ENCODE results near the gene COL4A3. TPM values are rescaled to one million over a fixed set of nuclear protein-coding genes. Genes with fewer than 3 reads are reported as not detected.

Gene COL4A3
- total and polyA plus RNA-seq, 9 of the 15 experiments (the other 6 are each of a cell fraction or from before 2014, with no cell fraction given) = not detected

GRCh38 chr2:227186751-227187150, 22.3 kb downstream of the COL4A3 start:
- in situ Hi-C loops (cut with MboI) = no loop called here
- FAIRE-seq (no peak), DNase-seq (ENCODE audit: extremely low read depth in 1 of 4, low spot score in 3 of 4) (no peak), ATAC-seq (no peak)
- H3K9me1 ChIP-seq (ENCODE audit: control insufficient read depth, insufficient read depth, low read length) = no peaks in the 10 kb centered on the region
- ChIA-PET CTCF (ENCODE audit: low intra/inter-chr PET ratio) (no interaction called here), POLR2A (no interaction called here)
- H4K20me1 ChIP-seq (replicated peaks; ENCODE audit: control insufficient read depth, insufficient read depth, low read length) = no peaks in the 10 kb centered on the region
- H3K27me3 ChIP-seq (ENCODE audit: control insufficient read depth in 2 of 2, insufficient read depth in 2 of 2, low read length in 2 of 2) = no peaks in the 10 kb centered on the region
- BruUV-seq (replicated peaks) = no TSS peak
- H2AFZ ChIP-seq (ENCODE audit: low read depth, low read length) = no peak overlapping the region
- H3K4me2 ChIP-seq (ENCODE audit: insufficient read depth, low read length) = no peak overlapping the region
- H3K4me1 ChIP-seq (replicated peaks in 1 of 2; ENCODE audit: control insufficient read depth in 2 of 2, insufficient read depth in 2 of 2, low read length in 2 of 2) = no peaks in the 10 kb centered on the region
- no peak overlapping the region for H3K4me3 ChIP-seq
- no peak overlapping the region for H3K27ac ChIP-seq (ENCODE audit: extremely low read depth, low read depth, low read length)
- no peaks in the 10 kb centered on the region for H3K9me3 ChIP-seq (replicated peaks; ENCODE audit: control insufficient read depth, insufficient read depth, low read depth, low read length)
- no peaks in the 10 kb centered on the region for H3K79me2 ChIP-seq (ENCODE audit: control insufficient read depth, insufficient read depth, low read length)
- no peaks in the 10 kb centered on the region for H3K36me3 ChIP-seq (ENCODE audit: control insufficient read depth, insufficient read depth, low read length)
- 0% methylated on average over 1 of the region's 1 CpG for WGBS (ENCODE audit: insufficient coverage, low coverage, missing lambda C conversion rate)
- no peak overlapping the region for H3K9ac ChIP-seq (ENCODE audit: insufficient read depth in 1 of 2, low read depth in 2 of 2, low read length in 2 of 2)
- intact Hi-C loops (cut with micrococcal nuclease) = no loop called here
- TF ChIP-seq ELF2 (CRISPR knock-in tag; IDR thresholded peaks at IDR 0.05) (no peak), BHLHE40 (IDR thresholded peaks at IDR 0.05; ENCODE audit: low read length) (no peak), PPARD (CRISPR knock-in tag; IDR thresholded peaks at IDR 0.05) (no peak), REST (IDR thresholded peaks at IDR 0.05; ENCODE audit: borderline replicate concordance) (no peak), REST (CRISPR knock-in tag; IDR thresholded peaks at IDR 0.05; ENCODE audit: low read depth) (no peak), ETV6 (IDR thresholded peaks at IDR 0.05; ENCODE audit: borderline replicate concordance in 1 of 2, low read depth in 2 of 2, low read length in 1 of 2) (no peak), ETV6 (CRISPR knock-in tag; IDR thresholded peaks at IDR 0.05; ENCODE audit: borderline replicate concordance) (no peak), ZNF24 (IDR thresholded peaks at IDR 0.05) (no peak), SRSF1 (IDR thresholded peaks at IDR 0.05; ENCODE audit: low read depth, low read length) (no peak), THAP7 (CRISPR knock-in tag; IDR thresholded peaks at IDR 0.05) (no peak), HMGXB4 (CRISPR knock-in tag; IDR thresholded peaks at IDR 0.05) (no peak), MEF2A (IDR thresholded peaks at IDR 0.05; ENCODE audit: control insufficient read depth, low read depth, low read length) (no peak), HOXB6 (CRISPR knock-in tag; IDR thresholded peaks at IDR 0.05; ENCODE audit: borderline replicate concordance) (no peak), POLR3A (IDR thresholded peaks at IDR 0.05; ENCODE audit: borderline replicate concordance, extremely low read depth, insufficient read depth, insufficient read length) (no peak)

Measured in K562 (cell line).